Endothelial cell of umbilical vein (primary cell): ENCODE data around the gene SLC28A1.

Experiments
- CTCF ChIP-seq, 2 donors: IDR thresholded peaks; 1 replicate in 1 of 2; 2 replicates in 1 of 2; pipeline ENCODE4 v1.5.1; 2011; ENCODE audit warnings: low read length in 2 of 2, mild to moderate bottlenecking in 2 of 2, moderate library complexity in 2 of 2, control low read depth in 1 of 2, inconsistent platforms in 1 of 2, low read depth in 1 of 2; ENCODE audit not compliant: insufficient read depth in 1 of 2; ENCODE audit errors: extremely low read depth in 1 of 2
- JUN ChIP-seq: IDR thresholded peaks from 2 replicates; pipeline ENCODE4 v1.6.1; 2011; ENCODE audit warnings: borderline replicate concordance, low read depth; ENCODE audit not compliant: insufficient read length, insufficient read depth
- MAX ChIP-seq: IDR thresholded peaks from 2 replicates; pipeline ENCODE4 v1.6.1; 2011; ENCODE audit not compliant: insufficient read depth, insufficient read length
- POLR2A ChIP-seq: IDR thresholded peaks from 2 replicates; pipeline ENCODE4 v1.6.1; 2012; ENCODE audit warnings: low read depth, mild to moderate bottlenecking, control low read depth, low read length

GRCh38 chr15:84968301-84968700, 83.8 kb downstream of the SLC28A1 start:
- TF ChIP-seq CTCF (IDR thresholded peaks at IDR 0.05; ENCODE audit: extremely low read depth in 1 of 2, insufficient read depth in 1 of 2, low read depth in 1 of 2, low read length in 2 of 2) (no peak), MAX (no peak), POLR2A (no peak), JUN (no peak)
